GM12878 (cell line): Measurements from ENCODE around the gene SPINK5. TPM values are rescaled to one million over a fixed set of nuclear protein-coding genes. Genes with fewer than 3 reads are reported as not detected.

Source experiments
- ATAC-seq: fragments of 200-7000 bp; cut with Tn5 transposase; 3 replicates; pipeline ENCODE4 v1.9.1; 2020; ENCODE audit warnings: mild to moderate bottlenecking, moderate library complexity
- BruUV-seq: library from RNA; stranded (reverse); fragments of 400-500 nt; replicated peaks from 2 replicates; lab custom pipeline; 2021; lab: Mats Ljungman, UMichigan
- CTCF ChIA-PET: fragments of 300-600 bp; sonication (Branson Sonifier 250); formaldehyde crosslinking; extraction: SDS; loops from one replicate; lab custom pipeline; 2021; ENCODE audit warnings: inconsistent platforms; lab: Yijun Ruan, JAX
- POLR2A ChIA-PET: fragments of 350-600 bp; formaldehyde crosslinking; extraction: SDS; loops from one replicate; lab custom pipeline; 2021; ENCODE audit warnings: inconsistent platforms; lab: Charles Lee
- RAD21 ChIA-PET: fragments of 300-600 bp; sonication (Branson Sonifier 250); formaldehyde crosslinking; loops from one replicate; lab custom pipeline; 2023; ENCODE audit warnings: antibody characterized with exemption; ENCODE audit not compliant: unreplicated experiment; lab: Charles Lee
- SMC1A ChIA-PET: fragments of 300-600 bp; sonication (Branson Sonifier 250); formaldehyde crosslinking; loops from one replicate; lab custom pipeline; 2023; ENCODE audit not compliant: unreplicated experiment, uncharacterized antibody; lab: Charles Lee
- DNase-seq: peaks from one replicate; pipeline ENCODE4 v3.0.0-alpha.2; 2011; ENCODE audit warnings: low read depth, low spot score
- FAIRE-seq: peaks from 3 replicates; lab custom pipeline; 2011; peaks lifted over from hg19 to GRCh38; lab: Jason Lieb, UNC
- H2AFZ ChIP-seq: 2 replicates; pipeline ENCODE4 v1.6.0; 2011; ENCODE audit warnings: low read depth, low read length, control low read depth; ENCODE audit not compliant: control insufficient read depth
- H3K27ac ChIP-seq: 2 replicates; pipeline ENCODE4 v1.5.1; 2011; ENCODE audit warnings: control low read depth; ENCODE audit not compliant: control insufficient read depth, insufficient read depth
- H3K27me3 ChIP-seq, 2 experiments: replicated peaks in 1 of 2; 2 replicates each; pipeline versions ENCODE4 v1.6.0 to v1.6.1; 2011; ENCODE audit warnings: low read length in 1 of 2; ENCODE audit not compliant: control insufficient read depth in 2 of 2, insufficient read depth in 2 of 2
- H3K36me3 ChIP-seq, 2 experiments: 2 replicates each; pipeline ENCODE4 v1.5.1; 2011; ENCODE audit warnings: low read length in 1 of 2; ENCODE audit not compliant: control insufficient read depth in 2 of 2, insufficient read depth in 2 of 2
- H3K4me1 ChIP-seq: 2 replicates; pipeline ENCODE4 v1.6.1; 2011; ENCODE audit warnings: mild to moderate bottlenecking, low read length, moderate library complexity, mixed read lengths; ENCODE audit not compliant: control insufficient read depth, insufficient read depth
- H3K4me2 ChIP-seq: 2 replicates; pipeline ENCODE4 v1.6.0; 2011; ENCODE audit warnings: control low read depth; ENCODE audit not compliant: control insufficient read depth, insufficient read depth
- H3K4me3 ChIP-seq: fragments of 200-600 bp; sonication (generic); 2 replicates; pipeline ENCODE4 v1.5.1; 2016
- H3K79me2 ChIP-seq: 2 replicates; pipeline ENCODE4 v1.6.0; 2011; ENCODE audit warnings: low read length; ENCODE audit not compliant: control insufficient read depth, insufficient read depth
- H3K9ac ChIP-seq: 2 replicates; pipeline ENCODE4 v1.8.0; 2011; ENCODE audit warnings: low read length, control low read depth, mixed read lengths; ENCODE audit not compliant: control insufficient read depth, insufficient read depth
- H3K9me3 ChIP-seq: replicated peaks from 3 replicates; pipeline ENCODE4 v1.5.1; 2011; ENCODE audit warnings: mild to moderate bottlenecking, low read length; ENCODE audit not compliant: control insufficient read depth, insufficient read depth
- H4K20me1 ChIP-seq: 2 replicates; pipeline ENCODE4 v1.6.0; 2011; ENCODE audit not compliant: control insufficient read depth, insufficient read depth
- CHD2 ChIP-seq: IDR thresholded peaks from 2 replicates; pipeline ENCODE4 v1.6.1; 2011; ENCODE audit warnings: low read depth, low read length, improper control_type of control experiment, borderline replicate concordance
- SMAD5 ChIP-seq: IDR thresholded peaks from 2 replicates; pipeline ENCODE4 v1.6.1; 2016; ENCODE audit warnings: antibody characterized with exemption, low read depth
- ZBTB40 ChIP-seq: fragments of 450-650 bp; IDR thresholded peaks from 2 replicates; pipeline ENCODE4 v1.6.1; 2016; ENCODE audit warnings: mild to moderate bottlenecking, moderate library complexity, borderline replicate concordance
- WGBS: methylation state at CpG from one replicate; pipeline ENCODE4 v1.1.6; 2016; ENCODE audit warnings: low lambda C conversion rate; ENCODE audit not compliant: insufficient replicate concordance, insufficient coverage; ENCODE audit errors: missing lambda C conversion rate; 5-methylcytosine and 5-hydroxymethylcytosine counted together
- in situ Hi-C: fragments of 300-500 bp; cut with MboI; formaldehyde crosslinking; loops from 9 replicates; pipeline ENCODE4 v1.14.3; 2018; ENCODE audit warnings: mixed read lengths
- intact Hi-C: fragments of 100-400 bp; cut with micrococcal nuclease; formaldehyde crosslinking; loops from one replicate; pipeline ENCODE4 v1.14.2; 2022; ENCODE audit not compliant: unreplicated experiment
- polyA plus RNA-seq, 11 experiments: library from polyadenylated mRNA; depleted of rRNA in 4 of 11; unstranded in 6 of 11; stranded (reverse) in 5 of 11; fragments of >200 nt; fragmentation: Nextera tagmentation in 4 of 11; fragmentation: Illumina TruSeq in 1 of 11; extraction: Ambion mirVana in 4 of 11; extraction: Trizol in 1 of 11; gene quantifications; 1 replicate in 1 of 11; 2 replicates in 10 of 11; pipeline versions ENCODE4 v1.2.1 to v1.2.3, GENCODE V29; 2011 to 2016; ENCODE audit warnings: inconsistent platforms in 2 of 11, missing spikeins in 2 of 11, low read depth in 1 of 11
- total RNA-seq, 4 experiments: library from RNA; depleted of rRNA in 3 of 4; stranded (reverse); fragments of >200 nt in 3 of 4; fragmentation: Illumina TruSeq in 1 of 4; extraction: Trizol in 1 of 4; gene quantifications; 2 replicates each; pipeline versions ENCODE4 v1.2.1 to v1.2.3, GENCODE V29; 2013 to 2021

The SPINK5 gene
- total and polyA plus RNA-seq, 10 of the 15 experiments (the other 5 are each of a cell fraction or from before 2014, with no cell fraction given), result 0.04 to 0.09 TPM; not detected in 8

DNA sequence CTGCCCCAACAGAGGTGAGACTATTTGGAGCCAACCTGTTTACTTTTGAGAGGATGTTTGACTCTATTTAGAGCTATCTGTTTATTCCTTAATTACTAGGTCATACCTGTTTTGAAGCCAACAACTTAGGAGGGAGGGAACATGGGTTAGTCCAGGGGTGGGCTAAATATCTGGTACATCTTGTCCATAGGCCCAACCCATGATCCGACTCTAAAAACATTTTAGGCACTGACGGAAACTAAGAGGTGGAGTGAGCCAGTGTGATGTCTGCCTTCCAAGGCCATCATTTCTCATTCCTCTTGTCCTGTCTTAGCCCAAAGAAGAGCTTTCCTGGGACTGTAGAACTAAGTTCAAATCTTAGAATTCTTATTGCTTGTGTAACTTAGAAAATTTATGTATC lies 8.4 kb downstream of the SPINK5 start:
- no peaks in the 10 kb centered on the region for H3K9me3 ChIP-seq
- CTCF ChIA-PET, result interaction anchor here (1.4 to 1.6 kb wide), 2 partner anchors 10 to 12 kb away, joined by 4 to 6 read pairs; no protein-coding TSS in a partner anchor
- H3K4me2 ChIP-seq, result no peak overlapping the region
- no peak overlapping the region for H3K4me3 ChIP-seq
- POLR2A ChIA-PET, result interaction anchor here (0.5 kb wide), 1 partner anchor 780 kb away, joined by 5 read pairs; no protein-coding TSS in a partner anchor
- no peaks in the 10 kb centered on the region for H4K20me1 ChIP-seq
- ATAC-seq (no peak), DNase-seq (no peak), FAIRE-seq (no peak)
- H3K27me3 ChIP-seq, result no peaks in the 10 kb centered on the region
- H3K79me2 ChIP-seq, result no peaks in the 10 kb centered on the region
- H3K27ac ChIP-seq, result no peak overlapping the region
- in situ Hi-C loops, result no loop called here
- TF ChIP-seq CHD2 (no peak), ZBTB40 (no peak), SMAD5 (no peak)
- H3K36me3 ChIP-seq, result no peaks in the 10 kb centered on the region
- H2AFZ ChIP-seq, result no peak overlapping the region
- BruUV-seq, result no TSS peak
- H3K4me1 ChIP-seq, result no peaks in the 10 kb centered on the region
- RAD21 ChIA-PET, result no interaction called here
- intact Hi-C loops, result no loop called here
- 63% methylated on average over 2 of the region's 2 CpGs for WGBS
- H3K9ac ChIP-seq, result no peak overlapping the region
- SMC1A ChIA-PET, result no interaction called here
